Smooth muscle cell (in vitro differentiated cells): ENCODE results near the gene MSLN. TPM values are rescaled to one million over a fixed set of nuclear protein-coding genes. Genes with fewer than 3 reads are reported as not detected.
A peak's percentile ranks its signal among the peaks of the same experiment; 100 is the strongest.

Experiments used
- DNase-seq: peaks from one replicate; lab custom pipeline; 2025; ENCODE audit not compliant: unreplicated experiment; lab: John Stamatoyannopoulos, UW
- H2AFZ ChIP-seq: fragments of 200-600 bp; sonication (generic); 2 replicates; pipeline ENCODE4 v1.6.0; 2016; ENCODE audit warnings: antibody characterized with exemption, low read depth, mild to moderate bottlenecking
- H3F3A ChIP-seq: fragments of 200-600 bp; sonication (generic); 2 replicates; pipeline ENCODE4 v1.6.0; 2017; ENCODE audit warnings: antibody characterized with exemption, low read depth
- H3K27ac ChIP-seq: fragments of 200-600 bp; sonication (generic); 2 replicates; pipeline ENCODE4 v1.5.1; 2016; ENCODE audit warnings: low read depth, mild to moderate bottlenecking
- H3K27me3 ChIP-seq: fragments of 200-600 bp; sonication (generic); 2 replicates; pipeline ENCODE4 v1.6.1; 2016; ENCODE audit warnings: low read depth, mild to moderate bottlenecking
- H3K36me3 ChIP-seq: fragments of 200-600 bp; sonication (generic); 2 replicates; pipeline ENCODE4 v1.5.1; 2016; ENCODE audit warnings: low read depth
- H3K4me1 ChIP-seq: fragments of 200-600 bp; sonication (generic); 2 replicates; pipeline ENCODE4 v1.5.1; 2016; ENCODE audit warnings: low read depth
- H3K4me2 ChIP-seq: fragments of 200-600 bp; sonication (generic); 2 replicates; pipeline ENCODE4 v1.6.0; 2016; ENCODE audit warnings: mild to moderate bottlenecking
- H3K4me3 ChIP-seq: fragments of 200-600 bp; sonication (generic); 2 replicates; pipeline ENCODE4 v1.5.1; 2016; ENCODE audit warnings: mild to moderate bottlenecking
- H3K79me2 ChIP-seq: fragments of 200-600 bp; sonication (generic); 2 replicates; pipeline ENCODE4 v1.6.0; 2016; ENCODE audit warnings: low read depth, mild to moderate bottlenecking
- H3K9ac ChIP-seq: fragments of 200-600 bp; sonication (generic); 2 replicates; pipeline ENCODE4 v1.6.0; 2016; ENCODE audit warnings: low read depth
- H3K9me3 ChIP-seq: fragments of 200-600 bp; sonication (generic); replicated peaks from 2 replicates; pipeline ENCODE4 v1.5.1; 2016; ENCODE audit warnings: low read depth
- H4K20me1 ChIP-seq: fragments of 200-600 bp; sonication (generic); 2 replicates; pipeline ENCODE4 v1.6.0; 2016; ENCODE audit warnings: low read depth
- CTCF ChIP-seq: fragments of 200-600 bp; sonication (generic); IDR thresholded peaks from 2 replicates; pipeline ENCODE4 v1.5.1; 2017; ENCODE audit warnings: borderline replicate concordance, mild to moderate bottlenecking, antibody characterized with exemption; ENCODE audit not compliant: insufficient read depth, poor library complexity, severe bottlenecking
- WGBS: methylation state at CpG from one replicate; pipeline ENCODE4 v1.1.7; 2016; ENCODE audit warnings: low lambda C conversion rate; 5-methylcytosine and 5-hydroxymethylcytosine counted together
- polyA plus RNA-seq: library from polyadenylated mRNA; unstranded; fragments of >200 nt; fragmentation: Nextera tagmentation; extraction: Ambion mirVana; gene quantifications from 2 replicates; pipeline ENCODE4 v1.2.1, GENCODE V29; 2016
- total RNA-seq: library from RNA; depleted of rRNA; stranded (reverse); fragments of >200 nt; gene quantifications from 2 replicates; pipeline ENCODE4 v1.2.3, GENCODE V29; 2014

Gene MSLN
- total and polyA plus RNA-seq, 2 experiments from 2014 or later, result 0.26 to 3.7 TPM

- peak overlapping the region; percentile 100 for H3K4me2 ChIP-seq
- H3K4me1 ChIP-seq, result peaks cover 11% of the 10 kb centered on the region
- H3K9ac ChIP-seq, result no peak overlapping the region
- H3K36me3 ChIP-seq, result no peaks in the 10 kb centered on the region
- no peak for TF ChIP-seq CTCF
- H3K27ac ChIP-seq, result peak overlapping the region; percentile 62
- peaks cover 18% of the 10 kb centered on the region for H4K20me1 ChIP-seq
- DNase-seq, result no peak
- no peaks in the 10 kb centered on the region for H3K27me3 ChIP-seq
- no peak overlapping the region for H2AFZ ChIP-seq
- 31% methylated on average over 16 of the region's 16 CpGs for WGBS
- no peaks in the 10 kb centered on the region for H3F3A ChIP-seq
- peak overlapping the region; percentile 91 for H3K4me3 ChIP-seq
- H3K9me3 ChIP-seq, result no peaks in the 10 kb centered on the region
- H3K79me2 ChIP-seq, result no peaks in the 10 kb centered on the region
Measured at GRCh38 chr16:719815-720446, 40.6 kb upstream of the MSLN start.

- Histone ChIP-seq H3K79me2 (no peaks in the 10 kb centered on the region), H2AFZ (peak overlapping the region; percentile 85), H3K36me3 (no peaks in the 10 kb centered on the region), H3K27me3 (no peaks in the 10 kb centered on the region), H3K27ac (peak overlapping the region; percentile 62), H3K4me2 (peak overlapping the region; percentile 100), H3F3A (no peaks in the 10 kb centered on the region), H3K9me3 (no peaks in the 10 kb centered on the region), H4K20me1 (peaks cover 18% of the 10 kb centered on the region), H3K4me1 (peaks cover 11% of the 10 kb centered on the region), H3K4me3 (peak overlapping the region; percentile 91), H3K9ac (peak overlapping the region; percentile 71)
- peak; percentile 67 for DNase-seq
- TF ChIP-seq CTCF, result peak; percentile 18
- 1% methylated on average over 34 of the region's 38 CpGs for WGBS
Measured at GRCh38 chr16:720447-720989, 40.0 kb upstream of the MSLN start.

GRCh38 chr16:720990-721764 lies 39.4 kb upstream of the MSLN start, which contains the start of gene ANTKMT:
Gene ANTKMT (plus strand): TSS chr16:721146. CDS start chr16:721275, 129 bp downstream.
- 13% methylated on average over 86 of the region's 106 CpGs for WGBS
- H3K9me3 ChIP-seq, result no peaks in the 10 kb centered on the region
- peaks cover 11% of the 10 kb centered on the region for H3K4me1 ChIP-seq
- H3K4me2 ChIP-seq, result peak within 1 kb of the TSS; percentile 100
- H3F3A ChIP-seq, result no peaks in the 10 kb centered on the region
- peak within 1 kb of the TSS; percentile 62 for H3K27ac ChIP-seq
- peak within 1 kb of the TSS; percentile 85 for H2AFZ ChIP-seq
- no peaks in the 10 kb centered on the region for H3K36me3 ChIP-seq
- H3K4me3 ChIP-seq, result peak within 1 kb of the TSS; percentile 91
- H3K79me2 ChIP-seq, result no peaks in the 10 kb centered on the region
- peak; percentile 63 for DNase-seq
- peak within 1 kb of the TSS; percentile 71 for H3K9ac ChIP-seq
- H3K27me3 ChIP-seq, result no peaks in the 10 kb centered on the region
- TF ChIP-seq CTCF, result no peak
- peaks cover 14% of the 10 kb centered on the region for H4K20me1 ChIP-seq
